CD8-positive, alpha-beta memory T cell (primary cell): ENCODE data around the gene POU2F3. TPM values are rescaled to one million over a fixed set of nuclear protein-coding genes. Genes with fewer than 3 reads are reported as not detected.

Experiments
- CTCF ChIA-PET: fragments of 350-600 bp; sonication (Branson Sonifier 250); formaldehyde crosslinking; loops from one replicate; lab custom pipeline; 2021; ENCODE audit warnings: antibody characterized with exemption; lab: Charles Lee
- POLR2A ChIA-PET: fragments of 350-600 bp; sonication (Branson Sonifier 250); formaldehyde crosslinking; loops from one replicate; lab custom pipeline; 2021; ENCODE audit warnings: antibody characterized with exemption; lab: Charles Lee
- DNase-seq, 5 donors: peaks; one replicate each; pipeline versions ENCODE4 v3.0.0 to v3.0.0-alpha.2; 2020 to 2022; ENCODE audit warnings: mixed read lengths in 1 of 5
- H3K27ac ChIP-seq: one replicate; pipeline ENCODE4 v1.7.0; 2013; ENCODE audit warnings: low read depth, mild to moderate bottlenecking, low read length, moderate library complexity
- H3K27me3 ChIP-seq: 2 replicates; pipeline ENCODE4 v1.7.0; 2013; ENCODE audit warnings: low read length, mild to moderate bottlenecking; ENCODE audit not compliant: insufficient read depth, poor library complexity, severe bottlenecking
- H3K36me3 ChIP-seq: 2 replicates; pipeline ENCODE4 v1.7.0; 2013; ENCODE audit warnings: mild to moderate bottlenecking, low read length, moderate library complexity; ENCODE audit not compliant: insufficient read depth
- H3K4me1 ChIP-seq: 2 replicates; pipeline ENCODE4 v1.7.0; 2013; ENCODE audit warnings: mild to moderate bottlenecking, low read length, moderate library complexity; ENCODE audit not compliant: insufficient read depth
- H3K4me3 ChIP-seq: 2 replicates; pipeline ENCODE4 v1.7.0; 2013; ENCODE audit warnings: mild to moderate bottlenecking, low read length
- H3K9me3 ChIP-seq: 2 replicates; pipeline ENCODE4 v1.7.0; 2013; ENCODE audit warnings: mild to moderate bottlenecking, low read length
- H3K27ac Mint-ChIP-seq, 8 donors: one replicate each; pipeline ENCODE4 v1.8.0; 2020 to 2021; ENCODE audit warnings: mixed read lengths in 8 of 8, mild to moderate bottlenecking in 6 of 8, inconsistent platforms in 3 of 8, moderate library complexity in 3 of 8
- H3K27me3 Mint-ChIP-seq, 2 donors: one replicate each; pipeline ENCODE4 v1.8.0; 2020 to 2021; ENCODE audit warnings: mixed read lengths in 2 of 2, mild to moderate bottlenecking in 1 of 2, moderate library complexity in 1 of 2
- H3K36me3 Mint-ChIP-seq, 3 donors: one replicate each; pipeline ENCODE4 v1.8.0; 2020 to 2021; ENCODE audit warnings: mixed read lengths in 3 of 3, inconsistent platforms in 1 of 3, mild to moderate bottlenecking in 1 of 3
- H3K4me1 Mint-ChIP-seq, 3 donors: one replicate each; pipeline ENCODE4 v1.8.0; 2020 to 2021; ENCODE audit warnings: mixed read lengths in 3 of 3, inconsistent platforms in 1 of 3, mild to moderate bottlenecking in 1 of 3
- H3K4me3 Mint-ChIP-seq, 7 donors: one replicate each; pipeline ENCODE4 v1.8.0; 2020 to 2021; ENCODE audit warnings: mixed read lengths in 7 of 7, mild to moderate bottlenecking in 6 of 7, moderate library complexity in 4 of 7, inconsistent platforms in 2 of 7
- H3K9me3 Mint-ChIP-seq, 5 donors: one replicate each; pipeline ENCODE4 v1.8.0; 2020 to 2022; ENCODE audit warnings: mixed read lengths in 5 of 5, mild to moderate bottlenecking in 3 of 5, moderate library complexity in 2 of 5, inconsistent platforms in 1 of 5
- polyA plus RNA-seq: library from polyadenylated mRNA; unstranded; fragments of 300-500 nt; fragmentation: Illumina TruSeq; gene quantifications from one replicate; pipeline ENCODE4 v1.2.3, GENCODE V29; 2021
- total RNA-seq, 2 experiments: library from RNA; stranded (reverse); gene quantifications; one replicate each; pipeline ENCODE4 v1.2.3, GENCODE V29; 2021

POU2F3 gene
- total and polyA plus RNA-seq, 3 experiments from 2014 or later: not detected

GRCh38 chr11:120335556-120335907 lies 95.6 kb downstream of the POU2F3 start:
- POLR2A ChIA-PET: interaction anchor here (1.4 to 1.6 kb wide), 2 partner anchors 122 to 349 kb away, joined by 5 read pairs; no protein-coding TSS in a partner anchor
- Histone ChIP-seq H3K27ac (peak overlapping the region; percentile 35), H3K4me3 (peak overlapping the region; percentile 37), H3K27me3 (peaks cover 24% of the 10 kb centered on the region), H3K36me3 (no peaks in the 10 kb centered on the region), H3K4me1 (peaks cover 25% of the 10 kb centered on the region), H3K9me3 (no peaks in the 10 kb centered on the region)
- Mint-ChIP-seq H3K4me3 (peak overlapping the region; percentile 60 to 92 (median 70)), H3K36me3 (peaks cover 0 to 4% (median 2%) of the 10 kb centered on the region in 3 donors), H3K27me3 (peaks cover 19 to 48% of the 10 kb centered on the region in 2 donors), H3K9me3 (peaks cover 0 to 3% (median 0%) of the 10 kb centered on the region in 5 donors), H3K27ac (peak overlapping the region in 1 of 8 donors; percentile 31), H3K4me1 (peaks cover 26 to 44% (median 40%) of the 10 kb centered on the region in 3 donors)
- CTCF ChIA-PET: interaction anchor here (0.7 to 5.1 kb wide), 13 partner anchors 9 to 361 kb away, joined by 3 to 46 read pairs (median 3); no protein-coding TSS in a partner anchor
- DNase-seq: peak in 1 of 5 donors; percentile 9

DNA sequence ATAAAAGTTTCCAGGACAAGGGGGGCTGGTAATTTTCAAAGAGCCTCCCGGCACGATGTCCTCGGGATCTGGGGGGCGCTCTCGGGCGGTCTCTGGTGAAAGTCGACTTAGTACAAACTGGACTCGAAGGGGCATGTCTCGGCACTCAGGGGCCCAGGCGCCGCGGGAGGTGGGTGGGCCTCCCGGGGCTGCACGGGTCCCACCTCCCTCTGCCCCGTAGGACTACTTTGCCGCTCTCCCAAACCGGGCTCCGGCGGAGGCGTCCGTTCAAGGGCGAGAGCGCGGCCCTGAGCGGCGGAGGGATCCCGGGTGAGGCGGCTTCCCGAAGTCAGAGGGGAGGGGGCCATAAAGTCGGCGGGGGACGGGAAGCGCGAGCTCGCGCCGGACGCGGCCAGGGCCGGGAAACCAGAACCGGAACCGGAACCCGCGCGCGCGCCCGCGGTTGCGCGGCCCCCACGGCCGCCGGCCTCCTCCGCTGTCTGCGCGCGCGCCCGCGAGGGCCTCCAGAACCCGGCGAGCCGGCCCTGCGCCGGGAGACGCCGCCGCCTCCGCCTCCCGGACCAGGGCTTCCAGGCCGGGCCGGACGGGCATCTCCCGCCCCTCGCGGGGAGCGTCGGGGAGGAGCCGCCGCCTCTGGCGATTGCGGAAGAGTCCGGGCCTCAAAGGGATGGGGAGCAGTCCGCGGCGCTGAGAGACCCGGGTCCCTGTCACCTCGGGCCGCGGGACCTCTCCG lies 96.1 kb downstream of the POU2F3 start, which contains the start of gene ARHGEF12:
Gene ARHGEF12 (plus strand): TSS at position 506 of the 733 bp plus-strand sequence. CDS start 831 bp downstream, outside the sequence.
- H3K27me3 Mint-ChIP-seq: peaks cover 16 to 46% of the 10 kb centered on the region in 2 donors
- H3K4me1 ChIP-seq: peaks cover 25% of the 10 kb centered on the region
- H3K4me3 Mint-ChIP-seq: peak within 1 kb of the TSS; percentile 90 to 95 (median 92)
- CTCF ChIA-PET: interaction anchor here (0.8 to 5.1 kb wide), 6 partner anchors 9 to 349 kb away, joined by 3 to 46 read pairs (median 6); no protein-coding TSS in a partner anchor
- POLR2A ChIA-PET: interaction anchor here (1.4 to 1.6 kb wide), 2 partner anchors 122 to 349 kb away, joined by 5 read pairs; no protein-coding TSS in a partner anchor
- peak within 1 kb of the TSS; percentile 64 for H3K27ac ChIP-seq
- H3K9me3 ChIP-seq: no peaks in the 10 kb centered on the region
- H3K27me3 ChIP-seq: peaks cover 24% of the 10 kb centered on the region
- peak within 1 kb of the TSS; percentile 78 for H3K4me3 ChIP-seq
- peaks cover 26 to 47% (median 43%) of the 10 kb centered on the region in 3 donors for H3K4me1 Mint-ChIP-seq
- DNase-seq: peak; percentile 43 to 79 (median 60)
- peak within 1 kb of the TSS in 7 of 8 donors; percentile 31 to 94 (median 78) for H3K27ac Mint-ChIP-seq
- H3K36me3 ChIP-seq: no peaks in the 10 kb centered on the region
- peaks cover 0 to 4% (median 3%) of the 10 kb centered on the region in 3 donors for H3K36me3 Mint-ChIP-seq
- H3K9me3 Mint-ChIP-seq: peaks cover 0 to 3% (median 0%) of the 10 kb centered on the region in 5 donors

DNA sequence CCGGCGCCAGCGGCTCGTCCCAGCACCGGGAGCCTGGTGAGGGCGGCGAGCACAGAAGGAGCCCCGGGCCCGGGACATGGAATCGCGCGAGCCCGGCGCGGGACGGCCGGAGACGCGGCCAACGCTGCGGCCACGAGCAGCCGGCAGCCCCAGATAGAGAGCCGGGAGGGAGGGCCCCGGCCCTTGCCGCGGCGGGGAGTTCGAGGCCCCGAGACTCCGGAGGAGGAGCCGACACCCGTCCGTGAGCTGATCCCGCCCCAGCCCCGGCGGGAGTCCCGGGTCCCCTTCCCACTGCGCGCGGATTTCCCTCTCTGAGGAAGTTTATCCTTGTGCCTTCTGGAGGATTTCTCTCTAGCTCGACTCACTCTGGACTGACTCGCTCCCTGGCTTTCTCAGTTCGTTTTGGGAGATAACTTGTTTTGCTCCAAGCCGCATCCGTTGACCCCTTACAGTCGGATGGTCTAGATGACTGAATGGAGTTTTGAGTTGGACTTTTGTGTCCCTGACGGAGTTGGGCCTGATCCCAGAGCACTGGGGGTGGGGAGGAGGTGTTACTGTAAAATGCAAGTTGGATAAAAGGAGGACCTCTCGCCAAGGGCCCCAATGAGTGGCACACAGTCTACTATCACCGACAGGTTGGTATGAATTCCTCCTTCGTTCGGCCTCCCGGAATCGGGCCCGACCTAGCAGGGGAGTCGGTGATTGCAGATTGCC lies 96.9 kb downstream of the POU2F3 start:
- Mint-ChIP-seq H3K9me3 (peaks cover 0 to 3% (median 0%) of the 10 kb centered on the region in 5 donors), H3K27ac (peak overlapping the region in 7 of 8 donors; percentile 18 to 94 (median 78)), H3K4me3 (peak overlapping the region; percentile 90 to 95 (median 92)), H3K36me3 (peaks cover 0 to 4% (median 3%) of the 10 kb centered on the region in 3 donors), H3K4me1 (peaks cover 26 to 52% (median 43%) of the 10 kb centered on the region in 3 donors), H3K27me3 (peaks cover 9 to 49% of the 10 kb centered on the region in 2 donors)
- CTCF ChIA-PET: interaction anchor here (5.1 kb wide), 1 partner anchor 348 kb away, joined by 46 read pairs; no protein-coding TSS in a partner anchor
- Histone ChIP-seq H3K4me3 (peak overlapping the region; percentile 78), H3K27me3 (peaks cover 24% of the 10 kb centered on the region), H3K27ac (peak overlapping the region; percentile 64), H3K4me1 (peaks cover 25% of the 10 kb centered on the region), H3K9me3 (no peaks in the 10 kb centered on the region), H3K36me3 (no peaks in the 10 kb centered on the region)
- peak in 2 of 5 donors; percentile 6 to 52 for DNase-seq
- POLR2A ChIA-PET: interaction anchor here (1.4 to 1.6 kb wide), 2 partner anchors 121 to 348 kb away, joined by 5 read pairs; no protein-coding TSS in a partner anchor

GRCh38 chr11:120337355-120338106 lies 97.6 kb downstream of the POU2F3 start:
- POLR2A ChIA-PET: no interaction called here
- peak overlapping the region; percentile 64 for H3K27ac ChIP-seq
- DNase-seq: no peak
- H3K4me1 ChIP-seq: peaks cover 25% of the 10 kb centered on the region
- CTCF ChIA-PET: interaction anchor here (1.3 kb wide), 1 partner anchor 12 kb away, joined by 4 read pairs; no protein-coding TSS in a partner anchor
- H3K27ac Mint-ChIP-seq: peak overlapping the region in 5 of 8 donors; percentile 35 to 89 (median 71)
- peaks cover 29% of the 10 kb centered on the region for H3K27me3 ChIP-seq
- peak overlapping the region; percentile 90 to 95 (median 92) for H3K4me3 Mint-ChIP-seq
- H3K4me3 ChIP-seq: peak overlapping the region; percentile 78
- peaks cover 26 to 59% (median 48%) of the 10 kb centered on the region in 3 donors for H3K4me1 Mint-ChIP-seq
- peaks cover 0 to 4% (median 3%) of the 10 kb centered on the region in 5 donors for H3K9me3 Mint-ChIP-seq
- no peaks in the 10 kb centered on the region for H3K36me3 ChIP-seq
- no peaks in the 10 kb centered on the region for H3K9me3 ChIP-seq
- peaks cover 13 to 56% of the 10 kb centered on the region in 2 donors for H3K27me3 Mint-ChIP-seq
- peaks cover 0 to 4% (median 3%) of the 10 kb centered on the region in 3 donors for H3K36me3 Mint-ChIP-seq

DNA sequence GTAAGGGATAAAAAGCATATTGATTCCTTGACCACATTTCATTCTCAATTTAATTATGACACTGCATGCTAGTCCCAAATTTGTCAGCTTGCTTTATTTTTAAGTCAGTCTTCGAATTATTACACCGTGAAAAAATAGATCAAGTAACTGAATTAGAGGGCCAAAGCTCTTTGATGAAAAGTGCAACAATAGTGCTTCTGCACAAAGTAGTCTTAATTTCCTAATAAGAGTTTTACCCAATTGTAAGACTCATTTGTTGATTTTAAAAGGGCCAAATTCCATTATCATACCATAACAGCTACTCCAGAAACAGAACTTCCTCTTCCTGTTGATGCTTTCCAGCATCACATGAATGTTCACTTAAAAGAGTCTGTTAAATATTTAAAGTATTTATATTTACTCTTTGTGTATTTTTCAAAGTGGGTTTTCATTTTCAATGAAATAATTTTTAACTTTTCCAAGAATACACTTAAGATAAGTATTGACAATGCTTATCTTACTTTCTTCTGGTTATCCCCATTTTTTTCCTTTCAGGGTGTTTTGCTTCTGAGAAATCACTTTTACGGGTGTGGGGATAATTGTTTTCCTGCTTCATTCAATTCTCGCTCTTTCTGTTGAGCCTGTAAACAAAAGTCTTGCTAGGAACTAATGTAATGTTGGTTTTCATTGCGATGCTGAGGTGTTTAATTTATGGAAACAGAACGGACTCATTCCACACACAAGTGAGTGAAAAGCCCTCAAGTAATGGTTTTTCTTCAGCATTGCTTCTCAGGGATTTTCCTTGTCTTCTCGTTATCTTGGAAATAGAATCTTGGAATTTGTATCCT lies 98.4 kb downstream of the POU2F3 start:
- H3K36me3 ChIP-seq: no peaks in the 10 kb centered on the region
- no peaks in the 10 kb centered on the region for H3K9me3 ChIP-seq
- no peak overlapping the region for H3K4me3 ChIP-seq
- peaks cover 29% of the 10 kb centered on the region for H3K4me1 ChIP-seq
- DNase-seq: no peak
- H3K27me3 Mint-ChIP-seq: peaks cover 17 to 50% of the 10 kb centered on the region in 2 donors
- H3K4me3 Mint-ChIP-seq: peak overlapping the region; percentile 55 to 95 (median 91)
- peaks cover 26 to 59% (median 48%) of the 10 kb centered on the region in 3 donors for H3K4me1 Mint-ChIP-seq
- peak overlapping the region; percentile 64 for H3K27ac ChIP-seq
- peaks cover 0 to 4% (median 3%) of the 10 kb centered on the region in 3 donors for H3K36me3 Mint-ChIP-seq
- peaks cover 37% of the 10 kb centered on the region for H3K27me3 ChIP-seq
- peaks cover 0 to 4% (median 3%) of the 10 kb centered on the region in 5 donors for H3K9me3 Mint-ChIP-seq
- ChIA-PET POLR2A (no interaction called here), CTCF (interaction anchor here (1.3 kb wide), 1 partner anchor 11 kb away, joined by 4 read pairs; no protein-coding TSS in a partner anchor)
- H3K27ac Mint-ChIP-seq: peak overlapping the region in 2 of 8 donors; percentile 56 to 73

- H3K27ac Mint-ChIP-seq: peak overlapping the region in 1 of 8 donors; percentile 12
- peak overlapping the region in 3 of 7 donors; percentile 3 to 30 (median 26) for H3K4me3 Mint-ChIP-seq
- H3K27me3 Mint-ChIP-seq: peaks cover 15 to 46% of the 10 kb centered on the region in 2 donors
Observed at GRCh38 chr11:120339394-120339890, 99.5 kb downstream of the POU2F3 start.

More at GRCh38 chr11:120339394-120339890, 99.5 kb downstream of the POU2F3 start:
- H3K4me1 ChIP-seq: peaks cover 41% of the 10 kb centered on the region
- peaks cover 0 to 4% (median 3%) of the 10 kb centered on the region in 5 donors for H3K9me3 Mint-ChIP-seq
- no peaks in the 10 kb centered on the region for H3K9me3 ChIP-seq
- H3K36me3 ChIP-seq: no peaks in the 10 kb centered on the region
- peak overlapping the region; percentile 3 for H3K27ac ChIP-seq
- DNase-seq: peak in 1 of 5 donors; percentile 4
- ChIA-PET CTCF (no interaction called here), POLR2A (no interaction called here)
- H3K4me1 Mint-ChIP-seq: peaks cover 32 to 69% (median 57%) of the 10 kb centered on the region in 3 donors
- peaks cover 40% of the 10 kb centered on the region for H3K27me3 ChIP-seq
- no peak overlapping the region for H3K4me3 ChIP-seq
- peaks cover 0 to 4% (median 3%) of the 10 kb centered on the region in 3 donors for H3K36me3 Mint-ChIP-seq
